K562 (cell line): ENCODE results near the gene SP6. TPM values are rescaled to one million over a fixed set of nuclear protein-coding genes. Genes with fewer than 3 reads are reported as not detected.

Experiments
- CBFA2T2 ChIP-seq: fragments of 450-650 bp; conservative IDR thresholded peaks from 2 replicates; pipeline ENCODE4 v1.6.1; 2017; ENCODE audit warnings: mild to moderate bottlenecking
- DACH1 ChIP-seq: fragments of 450-650 bp; IDR thresholded peaks from 2 replicates; pipeline ENCODE4 v1.6.1; 2018; ENCODE audit not compliant: partially characterized antibody
- ESRRA ChIP-seq: fragments of 450-650 bp; IDR thresholded peaks from 2 replicates; pipeline ENCODE4 v1.6.1; 2014; ENCODE audit warnings: low read depth, mild to moderate bottlenecking, moderate library complexity, borderline replicate concordance
- HDAC1 ChIP-seq, 2 experiments: fragments of 450-650 bp; IDR thresholded peaks; 2 replicates each; pipeline ENCODE4 v1.6.1; 2016 to 2017; ENCODE audit warnings: inconsistent platforms in 1 of 2, mild to moderate bottlenecking in 1 of 2, moderate library complexity in 1 of 2
- NR4A1 ChIP-seq, 2 experiments: fragments of 250-450 bp in 1 of 2; fragments of 450-650 bp in 1 of 2; sonication (Bioruptor Pico) in 1 of 2; IDR thresholded peaks; 2 replicates each; pipeline versions ENCODE4 v1.4.0 to v1.6.1; 2016 to 2020; ENCODE audit warnings: mild to moderate bottlenecking in 2 of 2, missing compliant biosample characterization in 1 of 2, missing genetic modification characterization in 1 of 2, moderate library complexity in 1 of 2
- NRF1 ChIP-seq, 2 experiments: fragments of 450-650 bp; IDR thresholded peaks in 1 of 2; conservative IDR thresholded peaks in 1 of 2; 2 replicates each; pipeline ENCODE4 v1.6.1; 2014; ENCODE audit warnings: mild to moderate bottlenecking in 2 of 2
- PHF21A ChIP-seq: fragments of 450-650 bp; IDR thresholded peaks from 2 replicates; pipeline ENCODE4 v1.6.1; 2017; ENCODE audit warnings: low read depth, borderline replicate concordance
- RHOXF2B ChIP-seq: fragments of 250-450 bp; sonication (Bioruptor Pico); conservative IDR thresholded peaks from 2 replicates; pipeline ENCODE4 v1.5.1; 2021
- SIN3B ChIP-seq: fragments of 450-650 bp; IDR thresholded peaks from 2 replicates; pipeline ENCODE4 v1.6.1; 2017; ENCODE audit warnings: low read depth, mild to moderate bottlenecking, moderate library complexity
- SMC3 ChIP-seq: conservative IDR thresholded peaks from 2 replicates; pipeline ENCODE4 v1.6.1; 2011; ENCODE audit warnings: low read depth, low read length, improper control_type of control experiment; ENCODE audit not compliant: insufficient read depth
- TFAM ChIP-seq: fragments of 250-450 bp; sonication (Bioruptor Pico); conservative IDR thresholded peaks from 2 replicates; pipeline ENCODE4 v1.5.0; 2021; ENCODE audit warnings: mild to moderate bottlenecking, moderate library complexity
- ZNF217 ChIP-seq: sonication (generic); formaldehyde crosslinking; IDR thresholded peaks from 2 replicates; pipeline ENCODE4 v1.8.0; 2022; ENCODE audit warnings: mild to moderate bottlenecking, missing genetic modification reagents
- ZNF444 ChIP-seq: fragments of 250-450 bp; sonication (Bioruptor Pico); IDR thresholded peaks from 2 replicates; pipeline ENCODE4 v1.4.0; 2020; ENCODE audit warnings: mild to moderate bottlenecking, moderate library complexity
- polyA plus RNA-seq, 8 experiments: library from polyadenylated mRNA; depleted of rRNA in 4 of 8; stranded (reverse) in 5 of 8; unstranded in 3 of 8; fragments of >200 nt; fragmentation: Nextera tagmentation in 2 of 8; fragmentation: Illumina TruSeq in 1 of 8; extraction: Ambion mirVana in 2 of 8; extraction: Trizol in 1 of 8; gene quantifications; 2 replicates each; pipeline versions ENCODE4 v1.2.1 to v1.2.3, GENCODE V29; 2011 to 2014; ENCODE audit warnings: inconsistent platforms in 1 of 8, missing spikeins in 1 of 8
- total RNA-seq, 7 experiments: library from RNA; depleted of rRNA in 6 of 7; stranded (reverse); fragments of >200 nt in 6 of 7; fragmentation: Illumina TruSeq in 2 of 7; extraction: Trizol in 2 of 7; gene quantifications; 2 replicates each; pipeline versions ENCODE4 v1.2.1 to v1.2.3, GENCODE V29; 2011 to 2021; ENCODE audit warnings: low replicate concordance in 1 of 7
- TF ChIP-seq, protein P1 (sequence below): sonication (generic); formaldehyde crosslinking; IDR thresholded peaks from 2 replicates; pipeline ENCODE4 v1.8.0; 2023; ENCODE audit warnings: mild to moderate bottlenecking, missing genetic modification reagents
- TF ChIP-seq, protein P2 (sequence below): fragments of 250-450 bp; sonication (Bioruptor Pico); IDR thresholded peaks from 2 replicates; pipeline ENCODE4 v1.6.1; 2021; ENCODE audit warnings: mild to moderate bottlenecking
- TF ChIP-seq, protein P3 (sequence below): fragments of 450-650 bp; IDR thresholded peaks from 2 replicates; pipeline ENCODE4 v1.6.1; 2018; ENCODE audit not compliant: partially characterized antibody
- TF ChIP-seq, protein P4 (sequence below): fragments of 450-650 bp; IDR thresholded peaks from 2 replicates; pipeline ENCODE4 v1.6.1; 2016; ENCODE audit warnings: low read depth, mild to moderate bottlenecking, moderate library complexity

The SP6 gene
- total and polyA plus RNA-seq, 9 of the 15 experiments (the other 6 are each of a cell fraction or from before 2014, with no cell fraction given) = 0.11 to 7.9 (median 2.2) TPM

DNA sequence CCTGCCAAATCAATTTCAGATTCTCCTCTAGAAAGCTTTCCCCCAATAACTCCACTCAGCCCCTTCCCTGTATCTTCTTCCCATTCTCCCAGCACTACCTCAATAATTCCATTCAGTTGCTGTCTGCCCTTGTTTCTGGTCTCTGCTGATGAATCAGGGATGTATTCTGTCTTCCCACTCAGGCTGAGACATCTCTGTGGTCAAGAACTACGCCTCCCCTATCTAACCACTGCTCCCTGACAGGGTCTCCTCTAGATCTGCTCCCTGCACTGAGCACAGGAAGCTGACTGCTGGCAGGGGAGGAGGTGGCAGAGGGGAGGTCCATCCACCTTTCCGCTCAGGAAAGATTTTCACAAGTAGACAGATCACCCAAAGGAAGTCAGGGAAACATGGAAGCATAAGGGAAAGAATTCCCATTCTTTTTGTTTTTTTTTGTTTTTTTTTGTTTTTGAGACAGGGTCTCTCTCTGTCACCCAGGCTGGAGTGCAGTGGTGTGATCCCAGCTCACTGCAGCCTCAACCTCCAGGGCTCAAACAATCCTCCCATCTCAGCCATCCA lies 28.1 kb upstream of the SP6 start (continued):
- TF ChIP-seq, protein P1, sequence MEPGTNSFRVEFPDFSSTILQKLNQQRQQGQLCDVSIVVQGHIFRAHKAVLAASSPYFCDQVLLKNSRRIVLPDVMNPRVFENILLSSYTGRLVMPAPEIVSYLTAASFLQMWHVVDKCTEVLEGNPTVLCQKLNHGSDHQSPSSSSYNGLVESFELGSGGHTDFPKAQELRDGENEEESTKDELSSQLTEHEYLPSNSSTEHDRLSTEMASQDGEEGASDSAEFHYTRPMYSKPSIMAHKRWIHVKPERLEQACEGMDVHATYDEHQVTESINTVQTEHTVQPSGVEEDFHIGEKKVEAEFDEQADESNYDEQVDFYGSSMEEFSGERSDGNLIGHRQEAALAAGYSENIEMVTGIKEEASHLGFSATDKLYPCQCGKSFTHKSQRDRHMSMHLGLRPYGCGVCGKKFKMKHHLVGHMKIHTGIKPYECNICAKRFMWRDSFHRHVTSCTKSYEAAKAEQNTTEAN = no peak
- no peak for TF ChIP-seq DACH1
- TF ChIP-seq SIN3B = no peak
- TF ChIP-seq NRF1 (conservative IDR thresholded peaks at IDR 0.05 in 1 of 2, IDR thresholded peaks at IDR 0.05 in 1 of 2) = no peak
- no peak for TF ChIP-seq NR4A1 (CRISPR knock-in tag; IDR thresholded peaks at IDR 0.05)
- no peak for TF ChIP-seq NR4A1 (tag; IDR thresholded peaks at IDR 0.05)
- TF ChIP-seq CBFA2T2 = peak; percentile 20
- TF ChIP-seq PHF21A = 0 out of 2 replicates have a peak, but pooled peaks have one; percentile 72
- no peak for TF ChIP-seq TFAM (CRISPR knock-in tag)
- TF ChIP-seq ZNF444 (CRISPR knock-in tag) = no peak
- peak in 1 of 2 experiments; percentile 59; a peak in 1 of 4 replicates for TF ChIP-seq HDAC1 (IDR thresholded peaks at IDR 0.05)
- TF ChIP-seq, protein P2, sequence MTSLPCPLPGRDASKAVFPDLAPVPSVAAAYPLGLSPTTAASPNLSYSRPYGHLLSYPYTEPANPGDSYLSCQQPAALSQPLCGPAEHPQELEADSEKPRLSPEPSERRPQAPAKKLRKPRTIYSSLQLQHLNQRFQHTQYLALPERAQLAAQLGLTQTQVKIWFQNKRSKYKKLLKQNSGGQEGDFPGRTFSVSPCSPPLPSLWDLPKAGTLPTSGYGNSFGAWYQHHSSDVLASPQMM = no peak
- TF ChIP-seq RHOXF2B = no peak
- TF ChIP-seq, protein P3, sequence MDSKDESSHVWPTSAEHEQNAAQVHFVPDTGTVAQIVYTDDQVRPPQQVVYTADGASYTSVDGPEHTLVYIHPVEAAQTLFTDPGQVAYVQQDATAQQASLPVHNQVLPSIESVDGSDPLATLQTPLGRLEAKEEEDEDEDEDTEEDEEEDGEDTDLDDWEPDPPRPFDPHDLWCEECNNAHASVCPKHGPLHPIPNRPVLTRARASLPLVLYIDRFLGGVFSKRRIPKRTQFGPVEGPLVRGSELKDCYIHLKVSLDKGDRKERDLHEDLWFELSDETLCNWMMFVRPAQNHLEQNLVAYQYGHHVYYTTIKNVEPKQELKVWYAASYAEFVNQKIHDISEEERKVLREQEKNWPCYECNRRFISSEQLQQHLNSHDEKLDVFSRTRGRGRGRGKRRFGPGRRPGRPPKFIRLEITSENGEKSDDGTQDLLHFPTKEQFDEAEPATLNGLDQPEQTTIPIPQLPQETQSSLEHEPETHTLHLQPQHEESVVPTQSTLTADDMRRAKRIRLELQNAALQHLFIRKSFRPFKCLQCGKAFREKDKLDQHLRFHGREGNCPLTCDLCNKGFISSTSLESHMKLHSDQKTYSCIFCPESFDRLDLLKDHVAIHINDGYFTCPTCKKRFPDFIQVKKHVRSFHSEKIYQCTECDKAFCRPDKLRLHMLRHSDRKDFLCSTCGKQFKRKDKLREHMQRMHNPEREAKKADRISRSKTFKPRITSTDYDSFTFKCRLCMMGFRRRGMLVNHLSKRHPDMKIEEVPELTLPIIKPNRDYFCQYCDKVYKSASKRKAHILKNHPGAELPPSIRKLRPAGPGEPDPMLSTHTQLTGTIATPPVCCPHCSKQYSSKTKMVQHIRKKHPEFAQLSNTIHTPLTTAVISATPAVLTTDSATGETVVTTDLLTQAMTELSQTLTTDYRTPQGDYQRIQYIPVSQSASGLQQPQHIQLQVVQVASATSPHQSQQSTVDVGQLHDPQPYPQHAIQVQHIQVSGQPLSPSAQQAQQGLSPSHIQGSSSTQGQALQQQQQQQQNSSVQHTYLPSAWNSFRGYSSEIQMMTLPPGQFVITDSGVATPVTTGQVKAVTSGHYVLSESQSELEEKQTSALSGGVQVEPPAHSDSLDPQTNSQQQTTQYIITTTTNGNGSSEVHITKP = peak; percentile 79
- TF ChIP-seq, protein P4, sequence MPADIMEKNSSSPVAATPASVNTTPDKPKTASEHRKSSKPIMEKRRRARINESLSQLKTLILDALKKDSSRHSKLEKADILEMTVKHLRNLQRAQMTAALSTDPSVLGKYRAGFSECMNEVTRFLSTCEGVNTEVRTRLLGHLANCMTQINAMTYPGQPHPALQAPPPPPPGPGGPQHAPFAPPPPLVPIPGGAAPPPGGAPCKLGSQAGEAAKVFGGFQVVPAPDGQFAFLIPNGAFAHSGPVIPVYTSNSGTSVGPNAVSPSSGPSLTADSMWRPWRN = no peak
- TF ChIP-seq ESRRA = no peak
- no peak for TF ChIP-seq ZNF217 (CRISPR knock-in tag)
- TF ChIP-seq SMC3 = no peak
